ENCODE results near the gene PIK3C2A. TPM values are rescaled to one million over a fixed set of nuclear protein-coding genes. Genes with fewer than 3 reads are reported as not detected.

Gene PIK3C2A
- total and polyA plus RNA-seq, 10 of the 15 experiments (the other 5 are each of a cell fraction or from before 2014, with no cell fraction given) = 1.6 to 20.6 (median 9.1) TPM

DNA sequence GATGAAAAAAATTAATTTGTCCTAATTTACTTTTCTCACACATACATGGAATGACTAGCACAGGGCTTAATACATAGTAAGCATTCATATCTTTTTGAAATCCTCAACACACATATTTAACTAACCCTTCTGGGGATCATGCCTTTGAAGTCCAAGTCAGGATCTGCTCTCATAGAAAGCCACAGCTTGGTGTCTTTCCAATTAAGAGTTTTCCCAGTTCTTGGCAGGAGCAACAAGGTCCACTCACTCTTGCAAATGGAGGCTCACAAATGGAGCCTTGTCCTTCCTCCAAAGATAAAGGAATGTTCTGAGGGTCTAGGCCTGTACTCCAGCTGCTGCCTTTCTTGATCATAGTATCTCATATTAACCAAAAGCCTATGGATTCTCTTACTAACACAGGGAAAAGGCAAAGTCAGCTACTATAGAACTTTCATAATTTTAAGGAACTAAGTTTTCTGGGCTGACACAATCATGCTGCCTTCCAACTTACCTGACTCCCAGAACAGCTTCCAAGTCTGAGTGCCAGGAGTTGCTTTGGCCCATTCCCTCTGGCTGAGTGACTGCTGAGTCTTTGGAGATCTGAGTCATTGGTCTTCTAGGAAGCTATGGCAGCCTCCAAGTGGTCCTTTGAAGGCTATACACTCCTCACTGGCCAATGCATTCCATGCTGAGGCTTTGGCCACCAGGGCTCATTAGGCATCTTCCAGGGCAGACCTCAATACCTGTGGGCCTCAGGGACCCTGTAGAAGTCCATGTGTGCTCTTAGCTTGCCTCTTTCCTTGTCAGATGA is 43.0 kb upstream of the PIK3C2A start:
- ChIA-PET POLR2A (no interaction called here), SMC1A (ENCODE audit: uncharacterized antibody, unreplicated experiment) (interaction anchor here (1.3 kb wide), 1 partner anchor 26 kb away, joined by 3 read pairs; the partner anchor contains the start of gene NUCB2), RAD21 (ENCODE audit: unreplicated experiment) (no interaction called here), CTCF (interaction anchor here (0.9 to 2.0 kb wide), 2 partner anchors 20 to 133 kb away, joined by 3 to 5 read pairs; no protein-coding TSS in a partner anchor)
- BruUV-seq (replicated peaks) = no TSS peak
- Histone ChIP-seq H3K9ac (ENCODE audit: control insufficient read depth, insufficient read depth, low read length) (no peak overlapping the region), H3K9me3 (replicated peaks; ENCODE audit: control insufficient read depth, insufficient read depth, low read length) (no peaks in the 10 kb centered on the region), H3K4me2 (ENCODE audit: control insufficient read depth, insufficient read depth) (no peak overlapping the region), H4K20me1 (ENCODE audit: control insufficient read depth, insufficient read depth) (no peaks in the 10 kb centered on the region), H3K79me2 (ENCODE audit: control insufficient read depth, insufficient read depth, low read length) (no peaks in the 10 kb centered on the region), H3K4me1 (ENCODE audit: control insufficient read depth, insufficient read depth, low read length) (no peaks in the 10 kb centered on the region), H2AFZ (ENCODE audit: control insufficient read depth, low read depth, low read length) (no peak overlapping the region), H3K36me3 (ENCODE audit: control insufficient read depth in 2 of 2, insufficient read depth in 2 of 2, low read length in 1 of 2) (no peaks in the 10 kb centered on the region), H3K4me3 (no peak overlapping the region), H3K27me3 (replicated peaks in 1 of 2; ENCODE audit: control insufficient read depth in 2 of 2, insufficient read depth in 2 of 2, low read length in 1 of 2) (peaks cover 0 to 3% of the 10 kb centered on the region in 2 experiments; a peak in 1 of 4 replicates), H3K27ac (ENCODE audit: control insufficient read depth, insufficient read depth) (no peak overlapping the region)
- ATAC-seq = no peak
- DNase-seq (ENCODE audit: low read depth, low spot score) = no peak
- intact Hi-C loops (cut with micrococcal nuclease; ENCODE audit: unreplicated experiment) = no loop called here
- FAIRE-seq = no peak
- in situ Hi-C loops (cut with MboI) = no loop called here
- TF ChIP-seq HDAC2 (IDR thresholded peaks at IDR 0.05) (no peak), POLR2AphosphoS2 (IDR thresholded peaks at IDR 0.05; ENCODE audit: low read depth, low read length) (no peak), SREBF2 (IDR thresholded peaks at IDR 0.05; ENCODE audit: low read length) (no peak), IKZF2 (IDR thresholded peaks at IDR 0.05) (no peak), HDGF (IDR thresholded peaks at IDR 0.05) (no peak), YY1 (IDR thresholded peaks at IDR 0.05; ENCODE audit: low read depth, low read length) (no peak), MYB (IDR thresholded peaks at IDR 0.05; ENCODE audit: borderline replicate concordance, low read depth, low read length) (no peak), CHD1 (IDR thresholded peaks at IDR 0.05; ENCODE audit: low read depth, low read length) (no peak)
- TF ChIP-seq, protein P1, sequence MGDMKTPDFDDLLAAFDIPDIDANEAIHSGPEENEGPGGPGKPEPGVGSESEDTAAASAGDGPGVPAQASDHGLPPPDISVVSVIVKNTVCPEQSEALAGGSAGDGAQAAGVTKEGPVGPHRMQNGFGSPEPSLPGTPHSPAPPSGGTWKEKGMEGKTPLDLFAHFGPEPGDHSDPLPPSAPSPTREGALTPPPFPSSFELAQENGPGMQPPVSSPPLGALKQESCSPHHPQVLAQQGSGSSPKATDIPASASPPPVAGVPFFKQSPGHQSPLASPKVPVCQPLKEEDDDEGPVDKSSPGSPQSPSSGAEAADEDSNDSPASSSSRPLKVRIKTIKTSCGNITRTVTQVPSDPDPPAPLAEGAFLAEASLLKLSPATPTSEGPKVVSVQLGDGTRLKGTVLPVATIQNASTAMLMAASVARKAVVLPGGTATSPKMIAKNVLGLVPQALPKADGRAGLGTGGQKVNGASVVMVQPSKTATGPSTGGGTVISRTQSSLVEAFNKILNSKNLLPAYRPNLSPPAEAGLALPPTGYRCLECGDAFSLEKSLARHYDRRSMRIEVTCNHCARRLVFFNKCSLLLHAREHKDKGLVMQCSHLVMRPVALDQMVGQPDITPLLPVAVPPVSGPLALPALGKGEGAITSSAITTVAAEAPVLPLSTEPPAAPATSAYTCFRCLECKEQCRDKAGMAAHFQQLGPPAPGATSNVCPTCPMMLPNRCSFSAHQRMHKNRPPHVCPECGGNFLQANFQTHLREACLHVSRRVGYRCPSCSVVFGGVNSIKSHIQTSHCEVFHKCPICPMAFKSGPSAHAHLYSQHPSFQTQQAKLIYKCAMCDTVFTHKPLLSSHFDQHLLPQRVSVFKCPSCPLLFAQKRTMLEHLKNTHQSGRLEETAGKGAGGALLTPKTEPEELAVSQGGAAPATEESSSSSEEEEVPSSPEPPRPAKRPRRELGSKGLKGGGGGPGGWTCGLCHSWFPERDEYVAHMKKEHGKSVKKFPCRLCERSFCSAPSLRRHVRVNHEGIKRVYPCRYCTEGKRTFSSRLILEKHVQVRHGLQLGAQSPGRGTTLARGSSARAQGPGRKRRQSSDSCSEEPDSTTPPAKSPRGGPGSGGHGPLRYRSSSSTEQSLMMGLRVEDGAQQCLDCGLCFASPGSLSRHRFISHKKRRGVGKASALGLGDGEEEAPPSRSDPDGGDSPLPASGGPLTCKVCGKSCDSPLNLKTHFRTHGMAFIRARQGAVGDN (IDR thresholded peaks at IDR 0.05) = no peak
- TF ChIP-seq, protein P2, sequence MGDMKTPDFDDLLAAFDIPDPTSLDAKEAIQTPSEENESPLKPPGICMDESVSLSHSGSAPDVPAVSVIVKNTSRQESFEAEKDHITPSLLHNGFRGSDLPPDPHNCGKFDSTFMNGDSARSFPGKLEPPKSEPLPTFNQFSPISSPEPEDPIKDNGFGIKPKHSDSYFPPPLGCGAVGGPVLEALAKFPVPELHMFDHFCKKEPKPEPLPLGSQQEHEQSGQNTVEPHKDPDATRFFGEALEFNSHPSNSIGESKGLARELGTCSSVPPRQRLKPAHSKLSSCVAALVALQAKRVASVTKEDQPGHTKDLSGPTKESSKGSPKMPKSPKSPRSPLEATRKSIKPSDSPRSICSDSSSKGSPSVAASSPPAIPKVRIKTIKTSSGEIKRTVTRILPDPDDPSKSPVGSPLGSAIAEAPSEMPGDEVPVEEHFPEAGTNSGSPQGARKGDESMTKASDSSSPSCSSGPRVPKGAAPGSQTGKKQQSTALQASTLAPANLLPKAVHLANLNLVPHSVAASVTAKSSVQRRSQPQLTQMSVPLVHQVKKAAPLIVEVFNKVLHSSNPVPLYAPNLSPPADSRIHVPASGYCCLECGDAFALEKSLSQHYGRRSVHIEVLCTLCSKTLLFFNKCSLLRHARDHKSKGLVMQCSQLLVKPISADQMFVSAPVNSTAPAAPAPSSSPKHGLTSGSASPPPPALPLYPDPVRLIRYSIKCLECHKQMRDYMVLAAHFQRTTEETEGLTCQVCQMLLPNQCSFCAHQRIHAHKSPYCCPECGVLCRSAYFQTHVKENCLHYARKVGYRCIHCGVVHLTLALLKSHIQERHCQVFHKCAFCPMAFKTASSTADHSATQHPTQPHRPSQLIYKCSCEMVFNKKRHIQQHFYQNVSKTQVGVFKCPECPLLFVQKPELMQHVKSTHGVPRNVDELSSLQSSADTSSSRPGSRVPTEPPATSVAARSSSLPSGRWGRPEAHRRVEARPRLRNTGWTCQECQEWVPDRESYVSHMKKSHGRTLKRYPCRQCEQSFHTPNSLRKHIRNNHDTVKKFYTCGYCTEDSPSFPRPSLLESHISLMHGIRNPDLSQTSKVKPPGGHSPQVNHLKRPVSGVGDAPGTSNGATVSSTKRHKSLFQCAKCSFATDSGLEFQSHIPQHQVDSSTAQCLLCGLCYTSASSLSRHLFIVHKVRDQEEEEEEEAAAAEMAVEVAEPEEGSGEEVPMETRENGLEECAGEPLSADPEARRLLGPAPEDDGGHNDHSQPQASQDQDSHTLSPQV (IDR thresholded peaks at IDR 0.05) = no peak
- TF ChIP-seq, protein P3, sequence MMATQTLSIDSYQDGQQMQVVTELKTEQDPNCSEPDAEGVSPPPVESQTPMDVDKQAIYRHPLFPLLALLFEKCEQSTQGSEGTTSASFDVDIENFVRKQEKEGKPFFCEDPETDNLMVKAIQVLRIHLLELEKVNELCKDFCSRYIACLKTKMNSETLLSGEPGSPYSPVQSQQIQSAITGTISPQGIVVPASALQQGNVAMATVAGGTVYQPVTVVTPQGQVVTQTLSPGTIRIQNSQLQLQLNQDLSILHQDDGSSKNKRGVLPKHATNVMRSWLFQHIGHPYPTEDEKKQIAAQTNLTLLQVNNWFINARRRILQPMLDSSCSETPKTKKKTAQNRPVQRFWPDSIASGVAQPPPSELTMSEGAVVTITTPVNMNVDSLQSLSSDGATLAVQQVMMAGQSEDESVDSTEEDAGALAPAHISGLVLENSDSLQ (IDR thresholded peaks at IDR 0.05) = no peak
- TF ChIP-seq, protein P4, sequence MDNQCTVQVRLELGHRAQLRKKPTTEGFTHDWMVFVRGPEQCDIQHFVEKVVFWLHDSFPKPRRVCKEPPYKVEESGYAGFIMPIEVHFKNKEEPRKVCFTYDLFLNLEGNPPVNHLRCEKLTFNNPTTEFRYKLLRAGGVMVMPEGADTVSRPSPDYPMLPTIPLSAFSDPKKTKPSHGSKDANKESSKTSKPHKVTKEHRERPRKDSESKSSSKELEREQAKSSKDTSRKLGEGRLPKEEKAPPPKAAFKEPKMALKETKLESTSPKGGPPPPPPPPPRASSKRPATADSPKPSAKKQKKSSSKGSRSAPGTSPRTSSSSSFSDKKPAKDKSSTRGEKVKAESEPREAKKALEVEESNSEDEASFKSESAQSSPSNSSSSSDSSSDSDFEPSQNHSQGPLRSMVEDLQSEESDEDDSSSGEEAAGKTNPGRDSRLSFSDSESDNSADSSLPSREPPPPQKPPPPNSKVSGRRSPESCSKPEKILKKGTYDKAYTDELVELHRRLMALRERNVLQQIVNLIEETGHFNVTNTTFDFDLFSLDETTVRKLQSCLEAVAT (IDR thresholded peaks at IDR 0.05) = no peak

All from GM12878 (cell line).